Endothelial cell of umbilical vein (primary cell): Measurements from ENCODE around the gene PIEZO2. TPM values are rescaled to one million over a fixed set of nuclear protein-coding genes. Genes with fewer than 3 reads are reported as not detected.

ENCODE experiments used
- BruUV-seq: library from RNA; stranded (reverse); fragments of 400-500 nt; replicated peaks from 2 replicates; lab custom pipeline; 2021; lab: Mats Ljungman, UMichigan
- CTCF ChIA-PET: fragments of 300-600, 350-600 bp; sonication (Branson Sonifier 250); formaldehyde crosslinking; loops from one replicate; lab custom pipeline; 2021; ENCODE audit warnings: antibody characterized with exemption, inconsistent platforms; lab: Charles Lee
- POLR2A ChIA-PET: fragments of 300-600, 350-600 bp; sonication (Branson Sonifier 250); formaldehyde crosslinking; loops from one replicate; lab custom pipeline; 2021; ENCODE audit warnings: antibody characterized with exemption, inconsistent platforms; lab: Charles Lee
- DNase-seq: peaks from one replicate; pipeline ENCODE4 v3.0.0-alpha.2; 2011; ENCODE audit warnings: low read depth, low spot score
- FAIRE-seq: peaks from 2 replicates; lab custom pipeline; 2011; peaks lifted over from hg19 to GRCh38; lab: Jason Lieb, UNC
- H2AFZ ChIP-seq: 2 replicates; pipeline ENCODE4 v1.6.0; 2012; ENCODE audit warnings: low read depth, low read length, control low read depth, inconsistent platforms
- H3K27ac ChIP-seq: 2 replicates; pipeline ENCODE4 v1.5.1; 2011; ENCODE audit warnings: low read depth, mild to moderate bottlenecking, control low read depth, low read length, moderate library complexity; ENCODE audit not compliant: insufficient read depth
- H3K27me3 ChIP-seq, 2 experiments: 2 replicates each; pipeline versions ENCODE4 v1.6.0 to v1.6.1; 2011; ENCODE audit warnings: low read length in 2 of 2, mixed read lengths in 1 of 2; ENCODE audit not compliant: control insufficient read depth in 2 of 2, insufficient read depth in 2 of 2
- H3K36me3 ChIP-seq, 2 experiments: 2 replicates in 1 of 2; 3 replicates in 1 of 2; pipeline ENCODE4 v1.5.1; 2011; ENCODE audit warnings: low read length in 2 of 2, mild to moderate bottlenecking in 1 of 2, moderate library complexity in 1 of 2; ENCODE audit not compliant: control insufficient read depth in 2 of 2, insufficient read depth in 2 of 2; ENCODE audit errors: extremely low read depth in 1 of 2
- H3K4me1 ChIP-seq: 3 replicates; pipeline ENCODE4 v1.5.1; 2011; ENCODE audit warnings: mild to moderate bottlenecking, low read length; ENCODE audit not compliant: control insufficient read depth, insufficient read depth; ENCODE audit errors: extremely low read depth
- H3K4me2 ChIP-seq: 2 replicates; pipeline ENCODE4 v1.6.1; 2011; ENCODE audit warnings: low read length, control low read depth, mixed read lengths; ENCODE audit not compliant: insufficient read depth
- H3K4me3 ChIP-seq, 3 experiments: fragments of 200-600 bp in 1 of 3; sonication (generic), shearing (Covaris generic) in 1 of 3; replicated peaks in 1 of 3; 2 replicates each; pipeline ENCODE4 v1.5.1; 2011 to 2016; ENCODE audit warnings: control low read depth in 3 of 3, low read length in 3 of 3, mild to moderate bottlenecking in 2 of 3, inconsistent platforms in 1 of 3, low read depth in 1 of 3, moderate library complexity in 1 of 3; ENCODE audit not compliant: insufficient read depth in 1 of 3
- H3K79me2 ChIP-seq: 2 replicates; pipeline ENCODE4 v1.6.0; 2012; ENCODE audit warnings: low read length, inconsistent platforms; ENCODE audit not compliant: control insufficient read depth, insufficient read depth
- H3K9ac ChIP-seq: replicated peaks from 2 replicates; pipeline ENCODE3; 2011; ENCODE audit warnings: low read length, control low read depth; ENCODE audit not compliant: insufficient read depth; ENCODE audit errors: extremely low read depth
- H3K9me1 ChIP-seq: replicated peaks from 3 replicates; pipeline ENCODE4 v1.6.0; 2011; ENCODE audit warnings: mild to moderate bottlenecking, low read length; ENCODE audit not compliant: control insufficient read depth, insufficient read depth; ENCODE audit errors: extremely low read depth
- H3K9me3 ChIP-seq: replicated peaks from 2 replicates; pipeline ENCODE4 v1.5.1; 2012; ENCODE audit warnings: low read length, inconsistent platforms; ENCODE audit not compliant: control insufficient read depth, insufficient read depth
- H4K20me1 ChIP-seq: replicated peaks from 2 replicates; pipeline ENCODE3; 2011; ENCODE audit warnings: mild to moderate bottlenecking, low read length; ENCODE audit not compliant: control insufficient read depth, insufficient read depth; ENCODE audit errors: extremely low read depth
- CTCF ChIP-seq, 2 donors: IDR thresholded peaks; 1 replicate in 1 of 2; 2 replicates in 1 of 2; pipeline ENCODE4 v1.5.1; 2011; ENCODE audit warnings: low read length in 2 of 2, mild to moderate bottlenecking in 2 of 2, moderate library complexity in 2 of 2, control low read depth in 1 of 2, inconsistent platforms in 1 of 2, low read depth in 1 of 2; ENCODE audit not compliant: insufficient read depth in 1 of 2; ENCODE audit errors: extremely low read depth in 1 of 2
- EZH2 ChIP-seq: IDR thresholded peaks from 2 replicates; pipeline ENCODE4 v1.6.1; 2012; ENCODE audit warnings: borderline replicate concordance, low read depth, mild to moderate bottlenecking, moderate library complexity, low read length, inconsistent platforms; ENCODE audit not compliant: severe bottlenecking
- FOS ChIP-seq: IDR thresholded peaks from 2 replicates; pipeline ENCODE4 v1.6.1; 2011; ENCODE audit warnings: mild to moderate bottlenecking, low read length, moderate library complexity, borderline replicate concordance; ENCODE audit not compliant: insufficient read depth
- GATA2 ChIP-seq: IDR thresholded peaks from 2 replicates; pipeline ENCODE4 v1.7.0; 2011; ENCODE audit warnings: low read depth, mild to moderate bottlenecking, moderate library complexity, mixed read lengths, low read length; ENCODE audit not compliant: insufficient read length, insufficient read depth
- JUN ChIP-seq: IDR thresholded peaks from 2 replicates; pipeline ENCODE4 v1.6.1; 2011; ENCODE audit warnings: borderline replicate concordance, low read depth; ENCODE audit not compliant: insufficient read length, insufficient read depth
- MAX ChIP-seq: IDR thresholded peaks from 2 replicates; pipeline ENCODE4 v1.6.1; 2011; ENCODE audit not compliant: insufficient read depth, insufficient read length
- MYC ChIP-seq: IDR thresholded peaks from one replicate; pipeline ENCODE4 v1.6.1; 2011; ENCODE audit warnings: mild to moderate bottlenecking, low read depth, low read length
- POLR2AphosphoS5 ChIP-seq: IDR thresholded peaks from 2 replicates; pipeline ENCODE4 v1.6.1; 2012; ENCODE audit warnings: low read depth, mild to moderate bottlenecking, control low read depth, low read length, moderate library complexity; ENCODE audit not compliant: insufficient read depth
- dilution Hi-C: fragments of 300-500 bp; cut with MboI; formaldehyde crosslinking; loops from one replicate; pipeline ENCODE4 v1.15.0; 2019; ENCODE audit warnings: low sequenced_read_pairs; ENCODE audit not compliant: extremely low pct_ligation_motif_present
- intact Hi-C: fragments of 100-400 bp; cut with micrococcal nuclease; formaldehyde crosslinking; loops from one replicate; pipeline ENCODE4 v1.10.0; 2022
- polyA plus RNA-seq, 4 experiments: library from polyadenylated mRNA; depleted of rRNA in 3 of 4; stranded (reverse) in 3 of 4; unstranded in 1 of 4; fragments of >200 nt; gene quantifications; 2 replicates each; pipeline versions ENCODE4 v1.2.1 to v1.2.3, GENCODE V29; 2011 to 2012; ENCODE audit warnings: missing spikeins in 1 of 4
- total RNA-seq: library from RNA; stranded (reverse); gene quantifications from 2 replicates; pipeline ENCODE4 v1.2.3, GENCODE V29; 2021

PIEZO2 gene
- total and polyA plus RNA-seq, 2 donors (not counting 3 experiments of a cell fraction or from before 2014, with no cell fraction given) = 1.7 to 11.2 TPM

DNA sequence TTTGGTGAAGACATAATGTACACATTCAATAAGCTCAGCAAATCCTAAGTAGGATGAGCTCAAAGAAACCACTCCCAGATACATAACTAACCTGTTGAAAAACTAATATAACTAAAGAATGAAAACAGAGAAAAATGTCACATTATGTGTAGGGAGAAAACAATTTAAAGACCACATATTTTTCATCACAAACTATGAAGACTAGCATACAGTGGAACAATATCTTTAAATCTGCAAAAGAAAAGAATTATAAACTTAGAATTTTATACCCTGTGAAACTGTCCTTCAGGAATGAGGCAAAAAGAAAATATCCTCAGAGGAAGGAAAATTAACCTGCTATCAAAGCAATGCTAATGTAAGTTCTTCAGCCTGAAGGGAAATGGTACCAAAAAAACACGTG, 151.5 kb downstream of the PIEZO2 start:
- ChIA-PET POLR2A (no interaction called here), CTCF (no interaction called here)
- no peaks in the 10 kb centered on the region for H3K36me3 ChIP-seq
- intact Hi-C loops = no loop called here
- no peak for TF ChIP-seq POLR2AphosphoS5
- TF ChIP-seq MAX = no peak
- no peak for TF ChIP-seq JUN
- no peak for TF ChIP-seq MYC
- TF ChIP-seq EZH2 = no peak
- TF ChIP-seq FOS = no peak
- no peak for TF ChIP-seq CTCF (IDR thresholded peaks at IDR 0.05; ENCODE audit: extremely low read depth in 1 of 2, insufficient read depth in 1 of 2, low read depth in 1 of 2, low read length in 2 of 2)
- TF ChIP-seq GATA2 = no peak
- H3K4me3 ChIP-seq = no peak overlapping the region
- peaks cover 3% of the 10 kb centered on the region for H3K4me1 ChIP-seq
- H3K9me1 ChIP-seq = no peaks in the 10 kb centered on the region
- dilution Hi-C loops = no loop called here
- BruUV-seq = no TSS peak
- FAIRE-seq (no peak), DNase-seq (no peak)
- H4K20me1 ChIP-seq = no peaks in the 10 kb centered on the region
- no peak overlapping the region for H3K9ac ChIP-seq
- H3K27me3 ChIP-seq = no peaks in the 10 kb centered on the region
- no peak overlapping the region for H3K27ac ChIP-seq
- no peaks in the 10 kb centered on the region for H3K9me3 ChIP-seq
- no peak overlapping the region for H2AFZ ChIP-seq
- H3K4me2 ChIP-seq = no peak overlapping the region
- H3K79me2 ChIP-seq = no peaks in the 10 kb centered on the region
